Measurements from ENCODE around the gene TRIM61. TPM values are rescaled to one million over a fixed set of nuclear protein-coding genes. Genes with fewer than 3 reads are reported as not detected.
"Not testable (repeated sequence)": the region's sequence is repeated elsewhere in the genome, so short reads cannot be mapped to it uniquely, and the experiment has no call there.

Gene TRIM61
- total RNA-seq, 1 donor from 2014 or later = not detected

DNA sequence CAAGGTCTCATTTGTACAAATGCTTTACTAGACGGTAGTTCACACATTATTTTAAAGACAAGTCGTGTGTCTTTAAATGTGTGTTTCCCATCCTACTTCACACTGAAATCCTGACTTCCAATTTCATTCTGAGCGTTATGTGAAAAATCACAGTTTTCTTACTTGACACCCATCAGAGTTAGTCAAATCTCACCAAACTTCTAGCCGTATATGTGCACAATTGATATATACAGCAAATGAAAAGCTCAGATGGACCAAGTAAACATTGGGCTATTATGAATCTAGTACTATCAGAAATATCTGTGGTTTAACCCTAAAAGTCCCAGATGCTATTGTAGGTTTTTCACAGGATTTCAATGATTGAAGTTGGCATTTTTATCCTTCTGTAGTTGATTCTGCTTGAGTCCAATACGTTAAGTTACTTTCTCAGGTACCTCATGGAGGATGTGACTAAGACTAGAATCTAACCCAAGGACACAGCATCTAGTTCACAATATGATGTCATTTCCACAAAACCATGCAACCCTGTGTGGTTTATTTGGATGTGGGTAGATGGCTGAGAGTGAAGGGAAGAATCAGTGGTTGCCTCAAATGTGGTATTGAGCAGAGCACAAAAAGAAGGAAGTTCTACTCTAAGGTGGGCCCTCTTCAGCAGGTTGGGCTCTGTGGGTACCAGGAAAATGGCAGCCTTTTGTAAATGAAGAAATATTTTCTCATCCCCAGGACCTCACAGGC, 32.2 kb upstream of the TRIM61 start:
- TF ChIP-seq, protein P1, sequence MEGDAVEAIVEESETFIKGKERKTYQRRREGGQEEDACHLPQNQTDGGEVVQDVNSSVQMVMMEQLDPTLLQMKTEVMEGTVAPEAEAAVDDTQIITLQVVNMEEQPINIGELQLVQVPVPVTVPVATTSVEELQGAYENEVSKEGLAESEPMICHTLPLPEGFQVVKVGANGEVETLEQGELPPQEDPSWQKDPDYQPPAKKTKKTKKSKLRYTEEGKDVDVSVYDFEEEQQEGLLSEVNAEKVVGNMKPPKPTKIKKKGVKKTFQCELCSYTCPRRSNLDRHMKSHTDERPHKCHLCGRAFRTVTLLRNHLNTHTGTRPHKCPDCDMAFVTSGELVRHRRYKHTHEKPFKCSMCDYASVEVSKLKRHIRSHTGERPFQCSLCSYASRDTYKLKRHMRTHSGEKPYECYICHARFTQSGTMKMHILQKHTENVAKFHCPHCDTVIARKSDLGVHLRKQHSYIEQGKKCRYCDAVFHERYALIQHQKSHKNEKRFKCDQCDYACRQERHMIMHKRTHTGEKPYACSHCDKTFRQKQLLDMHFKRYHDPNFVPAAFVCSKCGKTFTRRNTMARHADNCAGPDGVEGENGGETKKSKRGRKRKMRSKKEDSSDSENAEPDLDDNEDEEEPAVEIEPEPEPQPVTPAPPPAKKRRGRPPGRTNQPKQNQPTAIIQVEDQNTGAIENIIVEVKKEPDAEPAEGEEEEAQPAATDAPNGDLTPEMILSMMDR (conservative IDR thresholded peaks at IDR 0.05; ENCODE audit: low read depth, low read length) = no peak
- H3K4me3 ChIP-seq (ENCODE audit: low read depth, low read length) = no peak overlapping the region
- no peak for DNase-seq (ENCODE audit: low read depth)

DNA sequence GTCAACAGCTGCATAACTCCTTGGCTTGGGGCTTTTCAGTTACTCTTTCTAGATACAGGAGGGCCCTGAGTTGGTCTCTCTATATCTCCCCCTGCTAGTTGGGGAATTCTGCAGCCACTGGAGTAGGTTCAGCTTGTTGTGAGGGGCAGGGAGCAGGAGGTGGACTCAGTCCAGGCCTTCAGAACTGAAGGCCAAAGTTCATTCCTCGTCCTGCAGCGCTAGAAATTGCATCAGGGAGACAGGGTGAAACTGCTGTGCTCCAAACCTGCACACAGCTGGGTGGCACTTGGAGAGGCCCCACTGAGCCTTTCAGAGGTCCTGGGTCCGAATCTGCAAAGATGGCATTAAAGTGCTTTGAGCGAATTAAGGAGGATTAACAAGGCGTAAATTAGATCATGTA, 29.4 kb upstream of the TRIM61 start:
- no peak for DNase-seq (ENCODE audit: low read depth)
- no peak overlapping the region for H3K4me3 ChIP-seq (ENCODE audit: low read depth, low read length)
- TF ChIP-seq, protein P1 (conservative IDR thresholded peaks at IDR 0.05; ENCODE audit: low read depth, low read length) = no peak

DNA sequence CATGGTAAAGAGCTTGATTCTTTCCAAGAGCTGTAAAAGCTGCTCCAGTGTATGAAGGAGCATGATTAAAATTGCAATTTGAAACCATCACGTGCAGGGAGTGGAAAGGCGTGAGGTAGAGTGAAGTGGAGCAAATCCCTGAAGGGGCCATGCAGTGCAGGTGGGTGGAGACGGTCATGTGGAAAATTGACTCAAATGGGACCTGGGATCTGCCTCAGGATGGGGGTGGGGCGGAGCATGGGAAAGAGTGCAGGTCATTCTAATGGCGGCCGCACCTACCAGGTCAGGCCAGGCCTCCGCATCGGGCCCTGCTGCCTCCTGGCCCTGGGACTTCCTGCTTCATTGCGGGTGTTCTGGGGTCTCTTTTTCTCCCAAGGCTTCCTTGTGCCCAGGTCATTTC, 29.0 kb upstream of the TRIM61 start:
- H3K4me3 ChIP-seq (ENCODE audit: low read depth, low read length) = no peak overlapping the region
- TF ChIP-seq, protein P1 (conservative IDR thresholded peaks at IDR 0.05; ENCODE audit: low read depth, low read length) = no peak
- DNase-seq (ENCODE audit: low read depth) = no peak

DNA sequence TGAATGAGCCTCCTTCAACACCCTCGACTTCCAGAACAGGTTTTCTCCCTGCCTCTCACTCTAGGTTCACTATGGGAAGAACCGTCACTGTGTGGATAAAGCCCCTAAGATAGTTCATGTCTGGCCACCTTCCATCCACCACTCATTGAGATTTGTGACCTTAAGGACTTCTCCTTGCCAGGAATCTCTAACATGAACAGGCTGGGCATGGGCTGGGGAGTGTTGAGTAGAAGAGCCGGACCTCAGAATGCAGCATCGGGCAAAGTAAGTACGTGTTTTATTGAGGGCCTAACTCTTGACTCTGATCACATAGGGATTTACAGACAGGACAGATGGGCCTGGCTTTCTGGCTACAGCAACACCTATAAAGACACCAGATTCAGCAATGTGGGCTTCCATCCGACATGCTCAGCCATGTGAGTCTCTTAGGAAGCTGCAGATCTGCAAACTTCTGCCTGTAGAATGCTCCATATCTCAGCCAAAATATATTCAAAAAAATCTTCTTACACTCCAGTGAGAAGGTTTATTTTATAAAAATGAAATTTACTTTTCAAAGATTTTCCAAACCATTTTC, 28.0 kb upstream of the TRIM61 start:
- H3K4me3 ChIP-seq (ENCODE audit: low read depth, low read length) = no peak overlapping the region
- DNase-seq (ENCODE audit: low read depth) = no peak
- TF ChIP-seq, protein P1 (conservative IDR thresholded peaks at IDR 0.05; ENCODE audit: low read depth, low read length) = no peak

DNA sequence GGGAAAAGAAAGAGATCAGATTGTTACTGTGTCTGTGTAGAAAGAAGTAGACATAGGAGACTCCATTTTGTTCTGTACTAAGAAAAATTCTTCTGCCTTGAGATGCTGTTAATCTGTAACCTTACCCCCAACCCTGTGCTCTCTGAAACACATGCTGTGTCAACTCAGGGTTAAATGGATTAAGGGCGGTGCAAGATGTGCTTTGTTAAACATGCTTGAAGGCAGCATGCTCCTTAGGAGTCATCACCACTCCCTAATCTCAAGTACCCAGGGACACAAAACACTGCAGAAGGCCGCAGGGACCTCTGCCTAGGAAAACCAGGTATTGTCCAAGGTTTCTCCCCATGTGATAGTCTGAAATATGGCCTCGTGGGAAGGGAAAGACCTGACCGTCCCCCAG, 24.5 kb upstream of the TRIM61 start:
- H3K4me3 ChIP-seq (ENCODE audit: low read depth, low read length); DNase-seq (ENCODE audit: low read depth): not testable (repeated sequence)

DNA sequence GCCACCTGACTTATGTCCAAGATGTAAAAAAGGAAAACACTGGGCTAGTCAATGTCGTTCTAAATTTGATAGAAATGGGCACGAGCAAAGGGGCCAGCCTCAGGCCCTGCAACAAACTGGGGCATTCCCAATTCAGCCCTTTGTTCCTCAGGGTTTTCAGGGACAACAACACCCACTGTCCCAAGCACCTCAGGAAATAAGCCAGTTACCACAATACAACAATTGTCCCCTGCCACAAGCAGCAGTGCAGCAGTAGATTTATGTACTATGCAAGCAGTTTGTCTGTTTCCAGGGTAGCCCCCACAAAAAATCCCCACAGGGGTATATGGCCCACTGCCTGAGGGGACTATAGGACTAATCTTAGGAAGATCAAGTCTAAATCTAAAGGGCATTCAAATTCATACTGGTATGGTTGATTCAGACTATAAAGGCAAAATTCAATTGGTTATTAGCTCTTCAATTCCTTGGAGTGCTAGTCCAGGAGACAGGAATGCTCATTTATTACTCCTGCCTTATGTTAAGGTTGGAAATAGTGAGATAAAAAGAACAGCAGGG, 21.1 kb upstream of the TRIM61 start:
- DNase-seq (ENCODE audit: low read depth); H3K4me3 ChIP-seq (ENCODE audit: low read depth, low read length): not testable (repeated sequence)

DNA sequence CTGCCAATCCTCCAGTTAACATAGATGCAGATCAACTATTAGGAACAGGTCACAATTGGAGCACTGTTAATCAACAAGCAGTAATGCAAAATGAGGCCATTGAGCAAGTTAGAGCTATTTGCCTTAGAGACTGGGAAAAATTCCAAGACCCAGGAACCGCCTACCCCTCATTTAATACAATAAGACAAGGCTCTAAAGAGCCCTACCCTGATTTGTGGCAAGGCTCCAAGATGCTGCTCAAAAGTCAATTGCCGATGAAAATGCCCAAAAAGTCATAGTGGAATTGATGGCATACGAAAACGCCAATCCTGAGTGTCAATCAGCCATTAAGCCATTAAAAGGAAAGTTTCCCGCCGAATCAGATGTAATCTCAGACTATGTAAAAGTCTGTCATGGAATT, 20.5 kb upstream of the TRIM61 start:
- DNase-seq (ENCODE audit: low read depth) = no peak
- TF ChIP-seq, protein P1 (conservative IDR thresholded peaks at IDR 0.05; ENCODE audit: low read depth, low read length) = no peak

DNA sequence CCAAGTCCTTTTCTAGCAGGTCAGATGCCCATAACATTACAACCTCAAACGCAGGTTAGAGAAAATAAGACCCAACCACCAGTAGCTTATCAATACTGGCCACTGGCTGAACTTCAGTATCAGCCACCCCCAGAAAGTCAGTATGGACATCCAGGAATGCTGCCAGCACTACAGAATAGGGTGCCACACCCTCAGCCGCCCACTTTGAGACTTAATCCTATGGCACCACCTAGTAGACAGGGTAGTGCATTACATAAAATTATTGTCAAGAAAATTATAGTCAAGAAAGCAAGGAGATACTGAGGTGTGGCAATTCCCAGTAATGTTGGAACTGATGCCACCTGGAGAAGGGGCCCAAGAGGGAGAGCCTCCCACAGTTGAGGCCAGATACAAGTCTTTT, 19.9 kb upstream of the TRIM61 start:
- TF ChIP-seq, protein P1 (conservative IDR thresholded peaks at IDR 0.05; ENCODE audit: low read depth, low read length) = peak; percentile 24
- no peak for DNase-seq (ENCODE audit: low read depth)
- H3K4me3 ChIP-seq (ENCODE audit: low read depth, low read length) = no peak overlapping the region

More for the DNA sequence above, 20.5 kb upstream of the TRIM61 start:
- H3K4me3 ChIP-seq (ENCODE audit: low read depth, low read length) = no peak overlapping the region

DNA sequence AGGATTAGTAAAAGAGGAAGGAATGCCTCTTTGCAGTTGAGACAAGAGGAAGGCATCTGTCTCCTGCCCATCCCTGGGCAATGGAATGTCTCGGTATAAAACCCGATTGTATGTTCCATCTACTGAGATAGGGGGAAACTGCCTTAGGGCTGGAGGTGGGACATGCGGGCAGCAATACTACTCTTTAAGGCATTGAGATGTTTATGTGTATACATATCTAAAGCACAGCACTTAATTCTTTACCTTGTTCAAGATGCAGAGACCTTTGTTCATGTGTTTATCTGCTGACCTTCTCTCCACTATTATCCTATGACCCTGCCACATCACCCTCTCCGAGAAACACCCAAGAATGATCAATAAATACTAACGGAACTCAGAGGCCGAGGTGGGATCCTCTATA, 18.7 kb upstream of the TRIM61 start:
- H3K4me3 ChIP-seq (ENCODE audit: low read depth, low read length); DNase-seq (ENCODE audit: low read depth): not testable (repeated sequence)

DNA sequence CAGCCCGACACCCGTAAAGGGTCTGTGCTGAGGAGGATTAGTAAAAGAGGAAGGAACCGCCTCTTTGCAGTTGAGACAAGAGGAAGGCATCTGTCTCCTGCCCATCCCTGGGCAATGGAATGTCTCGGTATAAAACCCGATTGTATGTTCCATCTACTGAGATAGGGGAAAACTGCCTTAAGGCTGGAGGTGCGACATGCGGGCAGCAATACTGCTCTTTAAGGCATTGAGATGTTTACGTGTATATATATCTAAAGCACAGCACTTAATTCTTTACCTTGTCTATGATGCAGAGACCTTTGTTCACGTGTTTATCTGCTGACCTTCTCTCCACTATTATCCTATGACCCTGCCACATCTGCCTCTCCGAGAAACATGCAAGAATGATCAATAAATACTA, 13.3 kb upstream of the TRIM61 start:
- H3K4me3 ChIP-seq (ENCODE audit: low read depth, low read length); DNase-seq (ENCODE audit: low read depth): not testable (repeated sequence)

All from epithelial cell of proximal tubule (primary cell).